GM12878 (cell line): Measurements from ENCODE around the gene MBOAT7. TPM values are rescaled to one million over a fixed set of nuclear protein-coding genes. Genes with fewer than 3 reads are reported as not detected.
"Not testable (repeated sequence)": the region's sequence is repeated elsewhere in the genome, so short reads cannot be mapped to it uniquely, and the experiment has no call there.

ENCODE experiments used
- ATAC-seq: fragments of 200-7000 bp; cut with Tn5 transposase; 3 replicates; pipeline ENCODE4 v1.9.1; 2020; ENCODE audit warnings: mild to moderate bottlenecking, moderate library complexity
- BruUV-seq: library from RNA; stranded (reverse); fragments of 400-500 nt; replicated peaks from 2 replicates; lab custom pipeline; 2021; lab: Mats Ljungman, UMichigan
- CTCF ChIA-PET: fragments of 300-600 bp; sonication (Branson Sonifier 250); formaldehyde crosslinking; extraction: SDS; loops from one replicate; lab custom pipeline; 2021; ENCODE audit warnings: inconsistent platforms; lab: Yijun Ruan, JAX
- POLR2A ChIA-PET: fragments of 350-600 bp; formaldehyde crosslinking; extraction: SDS; loops from one replicate; lab custom pipeline; 2021; ENCODE audit warnings: inconsistent platforms; lab: Charles Lee
- RAD21 ChIA-PET: fragments of 300-600 bp; sonication (Branson Sonifier 250); formaldehyde crosslinking; loops from one replicate; lab custom pipeline; 2023; ENCODE audit warnings: antibody characterized with exemption; ENCODE audit not compliant: unreplicated experiment; lab: Charles Lee
- SMC1A ChIA-PET: fragments of 300-600 bp; sonication (Branson Sonifier 250); formaldehyde crosslinking; loops from one replicate; lab custom pipeline; 2023; ENCODE audit not compliant: unreplicated experiment, uncharacterized antibody; lab: Charles Lee
- DNase-seq: peaks from one replicate; pipeline ENCODE4 v3.0.0-alpha.2; 2011; ENCODE audit warnings: low read depth, low spot score
- FAIRE-seq: peaks from 3 replicates; lab custom pipeline; 2011; peaks lifted over from hg19 to GRCh38; lab: Jason Lieb, UNC
- H2AFZ ChIP-seq: 2 replicates; pipeline ENCODE4 v1.6.0; 2011; ENCODE audit warnings: low read depth, low read length, control low read depth; ENCODE audit not compliant: control insufficient read depth
- H3K27ac ChIP-seq: 2 replicates; pipeline ENCODE4 v1.5.1; 2011; ENCODE audit warnings: control low read depth; ENCODE audit not compliant: control insufficient read depth, insufficient read depth
- H3K27me3 ChIP-seq, 2 experiments: replicated peaks in 1 of 2; 2 replicates each; pipeline versions ENCODE4 v1.6.0 to v1.6.1; 2011; ENCODE audit warnings: low read length in 1 of 2; ENCODE audit not compliant: control insufficient read depth in 2 of 2, insufficient read depth in 2 of 2
- H3K36me3 ChIP-seq, 2 experiments: 2 replicates each; pipeline ENCODE4 v1.5.1; 2011; ENCODE audit warnings: low read length in 1 of 2; ENCODE audit not compliant: control insufficient read depth in 2 of 2, insufficient read depth in 2 of 2
- H3K4me1 ChIP-seq: 2 replicates; pipeline ENCODE4 v1.6.1; 2011; ENCODE audit warnings: mild to moderate bottlenecking, low read length, moderate library complexity, mixed read lengths; ENCODE audit not compliant: control insufficient read depth, insufficient read depth
- H3K4me2 ChIP-seq: 2 replicates; pipeline ENCODE4 v1.6.0; 2011; ENCODE audit warnings: control low read depth; ENCODE audit not compliant: control insufficient read depth, insufficient read depth
- H3K4me3 ChIP-seq: fragments of 200-600 bp; sonication (generic); 2 replicates; pipeline ENCODE4 v1.5.1; 2016
- H3K79me2 ChIP-seq: 2 replicates; pipeline ENCODE4 v1.6.0; 2011; ENCODE audit warnings: low read length; ENCODE audit not compliant: control insufficient read depth, insufficient read depth
- H3K9ac ChIP-seq: 2 replicates; pipeline ENCODE4 v1.8.0; 2011; ENCODE audit warnings: low read length, control low read depth, mixed read lengths; ENCODE audit not compliant: control insufficient read depth, insufficient read depth
- H3K9me3 ChIP-seq: replicated peaks from 3 replicates; pipeline ENCODE4 v1.5.1; 2011; ENCODE audit warnings: mild to moderate bottlenecking, low read length; ENCODE audit not compliant: control insufficient read depth, insufficient read depth
- H4K20me1 ChIP-seq: 2 replicates; pipeline ENCODE4 v1.6.0; 2011; ENCODE audit not compliant: control insufficient read depth, insufficient read depth
- CHD1 ChIP-seq: IDR thresholded peaks from 2 replicates; pipeline ENCODE4 v1.6.1; 2012; ENCODE audit warnings: low read depth, low read length, improper control_type of control experiment
- HCFC1 ChIP-seq: fragments of 150-350 bp; IDR thresholded peaks from 2 replicates; pipeline ENCODE4 v1.6.1; 2014; ENCODE audit warnings: low read length
- PBX3 ChIP-seq: IDR thresholded peaks from 2 replicates; pipeline ENCODE4 v1.6.1; 2011; ENCODE audit warnings: mild to moderate bottlenecking, low read depth, low read length, moderate library complexity; ENCODE audit not compliant: insufficient replicate concordance
- SIN3A ChIP-seq: IDR thresholded peaks from 2 replicates; pipeline ENCODE4 v1.6.1; 2012; ENCODE audit warnings: low read depth, low read length, improper control_type of control experiment
- SIX5 ChIP-seq: IDR thresholded peaks from 2 replicates; pipeline ENCODE4 v1.6.1; 2011; ENCODE audit warnings: mild to moderate bottlenecking, low read depth, low read length, moderate library complexity; ENCODE audit not compliant: severe bottlenecking
- WGBS: methylation state at CpG from one replicate; pipeline ENCODE4 v1.1.6; 2016; ENCODE audit warnings: low lambda C conversion rate; ENCODE audit not compliant: insufficient replicate concordance, insufficient coverage; ENCODE audit errors: missing lambda C conversion rate; 5-methylcytosine and 5-hydroxymethylcytosine counted together
- in situ Hi-C: fragments of 300-500 bp; cut with MboI; formaldehyde crosslinking; loops from 9 replicates; pipeline ENCODE4 v1.14.3; 2018; ENCODE audit warnings: mixed read lengths
- intact Hi-C: fragments of 100-400 bp; cut with micrococcal nuclease; formaldehyde crosslinking; loops from one replicate; pipeline ENCODE4 v1.14.2; 2022; ENCODE audit not compliant: unreplicated experiment
- polyA plus RNA-seq, 11 experiments: library from polyadenylated mRNA; depleted of rRNA in 4 of 11; unstranded in 6 of 11; stranded (reverse) in 5 of 11; fragments of >200 nt; fragmentation: Nextera tagmentation in 4 of 11; fragmentation: Illumina TruSeq in 1 of 11; extraction: Ambion mirVana in 4 of 11; extraction: Trizol in 1 of 11; gene quantifications; 1 replicate in 1 of 11; 2 replicates in 10 of 11; pipeline versions ENCODE4 v1.2.1 to v1.2.3, GENCODE V29; 2011 to 2016; ENCODE audit warnings: inconsistent platforms in 2 of 11, missing spikeins in 2 of 11, low read depth in 1 of 11
- total RNA-seq, 4 experiments: library from RNA; depleted of rRNA in 3 of 4; stranded (reverse); fragments of >200 nt in 3 of 4; fragmentation: Illumina TruSeq in 1 of 4; extraction: Trizol in 1 of 4; gene quantifications; 2 replicates each; pipeline versions ENCODE4 v1.2.1 to v1.2.3, GENCODE V29; 2013 to 2021

Gene MBOAT7
- total and polyA plus RNA-seq, 10 of the 15 experiments (the other 5 are each of a cell fraction or from before 2014, with no cell fraction given) = 0.69 to 44.5 (median 21.7) TPM

DNA sequence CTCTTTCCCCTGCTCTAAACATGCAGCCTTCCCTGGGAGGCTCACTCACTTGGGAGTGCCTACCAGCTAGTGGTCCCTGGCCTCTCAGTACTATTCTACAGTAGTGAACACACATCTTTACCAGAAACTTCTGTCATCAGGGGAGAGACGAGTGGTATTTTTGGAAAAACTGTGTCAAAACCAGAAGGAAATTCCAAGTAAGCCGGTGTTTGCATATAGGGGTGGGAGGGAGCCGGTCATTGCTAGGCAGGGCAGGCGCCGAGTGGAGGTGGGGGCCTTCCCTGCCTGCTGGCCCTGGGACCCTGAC, 18.2 kb upstream of the MBOAT7 start:
- Histone ChIP-seq H3K4me1 (peaks cover 66% of the 10 kb centered on the region), H3K4me2 (peak overlapping the region; percentile 91), H3K9me3 (no peaks in the 10 kb centered on the region), H3K27ac (peak overlapping the region; percentile 35), H2AFZ (no peak overlapping the region), H3K79me2 (peaks cover 40% of the 10 kb centered on the region), H3K36me3 (peaks cover 21 to 31% of the 10 kb centered on the region in 2 experiments), H3K4me3 (peak overlapping the region; percentile 24; the same call in 1 of the 2 replicates), H3K9ac (no peak overlapping the region), H4K20me1 (peaks cover 19% of the 10 kb centered on the region), H3K27me3 (no peaks in the 10 kb centered on the region)
- CTCF ChIA-PET = interaction anchor here (1.0 kb wide), 1 partner anchor 27 kb away, joined by 3 read pairs; no protein-coding TSS in a partner anchor
- in situ Hi-C loops = no loop called here
- intact Hi-C loops = no loop called here
- TF ChIP-seq HCFC1 = no peak
- TF ChIP-seq SIN3A = no peak
- no peak for TF ChIP-seq PBX3
- no peak for TF ChIP-seq SIX5
- TF ChIP-seq CHD1 = no peak
- POLR2A ChIA-PET = interaction anchor here (1.0 to 2.2 kb wide), 2 partner anchors 9 to 19 kb away, joined by 3 to 12 read pairs; partner anchors contain the start of gene MBOAT7
- SMC1A ChIA-PET = interaction anchor here (1.0 to 1.4 kb wide), 3 partner anchors 13 to 18 kb away, joined by 4 read pairs; partner anchors contain the start of gene MBOAT7
- ATAC-seq (no peak), FAIRE-seq (no peak), DNase-seq (no peak)
- 16% methylated on average over 5 of the region's 5 CpGs for WGBS
- RAD21 ChIA-PET = interaction anchor here (0.5 to 1.5 kb wide), 2 partner anchors 19 to 133 kb away, joined by 3 to 4 read pairs; no protein-coding TSS in a partner anchor
- BruUV-seq = no TSS peak

DNA sequence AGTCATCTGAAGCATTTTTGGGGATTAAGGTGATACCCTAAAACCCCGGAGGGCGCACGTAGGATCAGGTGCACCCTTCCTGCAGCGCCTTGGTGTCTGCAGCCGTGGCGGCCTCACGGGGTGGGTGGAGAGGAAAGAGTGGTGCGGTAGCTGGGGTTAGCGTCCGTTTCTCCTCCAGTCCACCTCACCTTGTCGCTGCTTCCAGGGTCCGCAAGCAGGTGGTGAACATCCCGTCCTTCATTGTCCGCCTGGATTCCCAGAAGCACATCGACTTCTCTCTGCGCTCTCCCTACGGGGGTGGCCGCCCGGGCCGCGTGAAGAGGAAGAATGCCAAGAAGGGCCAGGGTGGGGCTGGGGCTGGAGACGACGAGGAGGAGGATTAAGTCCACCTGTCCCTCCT, 17.8 kb upstream of the MBOAT7 start:
- BruUV-seq = not testable (repeated sequence)

More for the DNA sequence above, 17.8 kb upstream of the MBOAT7 start:
- in situ Hi-C loops, ATAC-seq, H2AFZ ChIP-seq, FAIRE-seq, H3K9ac ChIP-seq, H3K9me3 ChIP-seq, H3K27me3 ChIP-seq, DNase-seq, intact Hi-C loops: not testable (repeated sequence)
- H3K36me3 ChIP-seq = peaks cover 25 to 34% of the 10 kb centered on the region in 2 experiments
- H3K79me2 ChIP-seq = peaks cover 44% of the 10 kb centered on the region
- POLR2A ChIA-PET = interaction anchor here (2.2 kb wide), 1 partner anchor 18 kb away, joined by 12 read pairs; the partner anchor contains the start of gene MBOAT7
- peak overlapping the region; percentile 1; the same call in 1 of the 2 replicates for H3K4me3 ChIP-seq
- peaks cover 23% of the 10 kb centered on the region for H4K20me1 ChIP-seq
- H3K27ac ChIP-seq = peak overlapping the region; percentile 35
- CTCF ChIA-PET = interaction anchor here (1.1 kb wide), 1 partner anchor 19 kb away, joined by 3 read pairs; no protein-coding TSS in a partner anchor
- RAD21 ChIA-PET = interaction anchor here (0.5 kb wide), 1 partner anchor 133 kb away, joined by 3 read pairs; no protein-coding TSS in a partner anchor
- WGBS = 87% methylated on average over 22 of the region's 23 CpGs
- peak overlapping the region; percentile 91 for H3K4me2 ChIP-seq
- peaks cover 67% of the 10 kb centered on the region for H3K4me1 ChIP-seq
- SMC1A ChIA-PET = interaction anchor here (1.0 to 1.4 kb wide), 2 partner anchors 15 to 16 kb away, joined by 4 read pairs; partner anchors contain the start of gene TSEN34
